ENCODE data around the gene KRTAP12-2. TPM values are rescaled to one million over a fixed set of nuclear protein-coding genes. Genes with fewer than 3 reads are reported as not detected.
A peak's percentile ranks its signal among the peaks of the same experiment; 100 is the strongest.

Gene KRTAP12-2
- total RNA-seq, 4 donors from 2014 or later = not detected

GRCh38 chr21:44653656-44654575 is 12.8 kb downstream of the KRTAP12-2 start:
- TF ChIP-seq CTCF (IDR thresholded peaks at IDR 0.05) = no peak
- DNase-seq (ENCODE audit: low spot score) (no peak), ATAC-seq (ENCODE audit: low FRiP score) (peak; percentile 6)

GRCh38 chr21:44653123-44653522 is 13.6 kb downstream of the KRTAP12-2 start:
- TF ChIP-seq CTCF (IDR thresholded peaks at IDR 0.05) = no peak
- ATAC-seq (ENCODE audit: low FRiP score) = no peak
- no peak for DNase-seq (ENCODE audit: low spot score)

- ATAC-seq (ENCODE audit: low FRiP score) (no peak), DNase-seq (ENCODE audit: low spot score) (no peak)
- no peak for TF ChIP-seq CTCF (IDR thresholded peaks at IDR 0.05)
Observed at GRCh38 chr21:44650973-44651675, 15.6 kb downstream of the KRTAP12-2 start.

GRCh38 chr21:44650265-44650972 is 16.3 kb downstream of the KRTAP12-2 start:
- ATAC-seq (ENCODE audit: low FRiP score) (no peak), DNase-seq (ENCODE audit: low spot score) (no peak)
- TF ChIP-seq CTCF (IDR thresholded peaks at IDR 0.05) = no peak

GRCh38 chr21:44649521-44650100 is 17.1 kb downstream of the KRTAP12-2 start:
- no peak for TF ChIP-seq CTCF (IDR thresholded peaks at IDR 0.05)
- DNase-seq (ENCODE audit: low spot score) (no peak), ATAC-seq (ENCODE audit: low FRiP score) (no peak)

- no peak for ATAC-seq (ENCODE audit: low FRiP score)
- no peak for TF ChIP-seq CTCF (IDR thresholded peaks at IDR 0.05)
Observed at GRCh38 chr21:44648557-44649311, 18.0 kb downstream of the KRTAP12-2 start.

More at GRCh38 chr21:44648557-44649311, 18.0 kb downstream of the KRTAP12-2 start:
- DNase-seq (ENCODE audit: low spot score) = no peak
